DMS153 treated with DMSO at 0.1 percent for 48 hours (cell line): ENCODE data around the gene ADCY3.

Experiments used
- DNase-seq: peaks from one replicate; lab custom pipeline; 2025; ENCODE audit not compliant: unreplicated experiment; lab: John Stamatoyannopoulos, UW

ADCY3 gene

GRCh38 chr2:24906466-24906865 is 13.6 kb downstream of the ADCY3 start:
- DNase-seq, result no peak

- DNase-seq, result no peak
Measured at GRCh38 chr2:24903161-24904103, 16.6 kb downstream of the ADCY3 start.

- DNase-seq, result no peak
Measured at GRCh38 chr2:24899361-24899910, 20.6 kb downstream of the ADCY3 start.

- no peak for DNase-seq
Measured at GRCh38 chr2:24898122-24899109, 21.6 kb downstream of the ADCY3 start.

GRCh38 chr2:24894750-24895149 is 25.3 kb downstream of the ADCY3 start:
- no peak for DNase-seq

- DNase-seq, result no peak
Measured at GRCh38 chr2:24893934-24894333, 26.1 kb downstream of the ADCY3 start.

GRCh38 chr2:24892928-24893327 is 27.1 kb downstream of the ADCY3 start:
- no peak for DNase-seq

- DNase-seq, result no peak
Measured at GRCh38 chr2:24891201-24891600, 28.8 kb downstream of the ADCY3 start.

GRCh38 chr2:24889221-24889620 is 30.8 kb downstream of the ADCY3 start:
- DNase-seq, result no peak

GRCh38 chr2:24888177-24888576 is 31.9 kb downstream of the ADCY3 start:
- no peak for DNase-seq

- DNase-seq, result no peak
Measured at GRCh38 chr2:24887307-24887874, 32.6 kb downstream of the ADCY3 start.

- no peak for DNase-seq
Measured at GRCh38 chr2:24886691-24887304, 33.2 kb downstream of the ADCY3 start.

GRCh38 chr2:24886126-24886501 is 33.9 kb downstream of the ADCY3 start:
- no peak for DNase-seq

GRCh38 chr2:24885221-24886125 is 34.6 kb downstream of the ADCY3 start:
- no peak for DNase-seq

- DNase-seq, result no peak
Measured at GRCh38 chr2:24883946-24884345, 36.1 kb downstream of the ADCY3 start.

GRCh38 chr2:24881623-24882022 is 38.4 kb downstream of the ADCY3 start:
- no peak for DNase-seq

- no peak for DNase-seq
Measured at GRCh38 chr2:24881158-24881557, 38.9 kb downstream of the ADCY3 start.

GRCh38 chr2:24878341-24878740 is 41.7 kb downstream of the ADCY3 start:
- no peak for DNase-seq

- no peak for DNase-seq
Measured at GRCh38 chr2:24877646-24878045, 42.4 kb downstream of the ADCY3 start.

GRCh38 chr2:24877067-24877466 is 43.0 kb downstream of the ADCY3 start:
- no peak for DNase-seq
